HG03064 (cell line): ENCODE measurements around the gene CBR1.
"Not testable (repeated sequence)": the region's sequence is repeated elsewhere in the genome, so short reads cannot be mapped to it uniquely, and the experiment has no call there.

Experiments used
- ATAC-seq: cut with Tn5 transposase; IDR thresholded peaks from one replicate; pipeline ENCODE4 v1.9.1; 2021; ENCODE audit warnings: low read depth; ENCODE audit not compliant: unreplicated experiment

CBR1 gene

GRCh38 chr21:36047139-36047538, 22.7 kb upstream of the CBR1 start:
- no peak for ATAC-seq

- ATAC-seq = no peak
These were observed 21.5 kb upstream of the CBR1 start for GRCh38 chr21:36048357-36048756.

GRCh38 chr21:36052860-36053714, 16.7 kb upstream of the CBR1 start:
- ATAC-seq = no peak

- ATAC-seq = no peak
These were observed 16.1 kb upstream of the CBR1 start for GRCh38 chr21:36053715-36054062.

GRCh38 chr21:36055551-36055950, 14.3 kb upstream of the CBR1 start:
- ATAC-seq = no peak

- peak; percentile 22 for ATAC-seq
These were observed 10.0 kb upstream of the CBR1 start for GRCh38 chr21:36059823-36060158.

- peak; percentile 81 for ATAC-seq
These were observed 9.5 kb upstream of the CBR1 start, which contains the start of gene SETD4 for GRCh38 chr21:36060159-36060921. TSS of gene SETD4 (minus strand) at chr21:36060526. CDS start at chr21:36058888, 1,638 bp downstream.

GRCh38 chr21:36061445-36061844, 8.4 kb upstream of the CBR1 start:
- ATAC-seq = no peak

- ATAC-seq = no peak
These were observed 6.3 kb upstream of the CBR1 start for GRCh38 chr21:36063375-36064084.

- ATAC-seq = no peak
These were observed 5.8 kb upstream of the CBR1 start for GRCh38 chr21:36064085-36064460.

GRCh38 chr21:36065497-36066036, 4.3 kb upstream of the CBR1 start:
- ATAC-seq = no peak

GRCh38 chr21:36068748-36069398, 951 bp upstream of the CBR1 start:
- ATAC-seq = no peak

GRCh38 chr21:36070999-36071398, 1.2 kb downstream of the CBR1 start:
- ATAC-seq = no peak

GRCh38 chr21:36072453-36073162, 2.8 kb downstream of the CBR1 start:
- no peak for ATAC-seq

GRCh38 chr21:36073181-36073580, 3.4 kb downstream of the CBR1 start:
- ATAC-seq = no peak

GRCh38 chr21:36073911-36074310, 4.1 kb downstream of the CBR1 start:
- not testable (repeated sequence) for ATAC-seq

- no peak for ATAC-seq
These were observed 5.3 kb downstream of the CBR1 start for GRCh38 chr21:36075171-36075570.

GRCh38 chr21:36075953-36076352, 6.1 kb downstream of the CBR1 start:
- ATAC-seq = no peak

- ATAC-seq = no peak
These were observed 7.2 kb downstream of the CBR1 start for GRCh38 chr21:36076878-36077655.
